Effector memory CD4-positive, alpha-beta T cell (primary cell): ENCODE data around the gene ERN2.
A peak's percentile ranks its signal among the peaks of the same experiment; 100 is the strongest.

ENCODE experiments used
- DNase-seq, 3 donors: peaks; one replicate each; pipeline ENCODE4 v3.0.0-alpha.2; 2020
- H3K27ac ChIP-seq: 2 replicates; pipeline ENCODE4 v1.7.0; 2013; ENCODE audit warnings: mild to moderate bottlenecking, low read length, moderate library complexity; ENCODE audit not compliant: insufficient read depth, poor library complexity, severe bottlenecking
- H3K27me3 ChIP-seq: replicated peaks from 2 replicates; pipeline ENCODE4 v1.7.0; 2013; ENCODE audit warnings: mild to moderate bottlenecking, low read length; ENCODE audit not compliant: insufficient read depth, control insufficient read depth, poor library complexity, severe bottlenecking
- H3K36me3 ChIP-seq: 2 replicates; pipeline ENCODE4 v1.7.0; 2013; ENCODE audit warnings: mild to moderate bottlenecking, low read length, moderate library complexity; ENCODE audit not compliant: control insufficient read depth, insufficient read depth
- H3K4me1 ChIP-seq: 2 replicates; pipeline ENCODE4 v1.7.0; 2013; ENCODE audit warnings: low read length, mild to moderate bottlenecking; ENCODE audit not compliant: control insufficient read depth, insufficient read depth, poor library complexity, severe bottlenecking
- H3K4me3 ChIP-seq: 2 replicates; pipeline ENCODE4 v1.7.0; 2013; ENCODE audit warnings: low read length, low read depth, mild to moderate bottlenecking; ENCODE audit not compliant: insufficient read depth, poor library complexity, severe bottlenecking
- H3K9me3 ChIP-seq: 2 replicates; pipeline ENCODE4 v1.7.0; 2013; ENCODE audit warnings: mild to moderate bottlenecking, low read length, moderate library complexity; ENCODE audit not compliant: control insufficient read depth

ERN2 gene

DNA sequence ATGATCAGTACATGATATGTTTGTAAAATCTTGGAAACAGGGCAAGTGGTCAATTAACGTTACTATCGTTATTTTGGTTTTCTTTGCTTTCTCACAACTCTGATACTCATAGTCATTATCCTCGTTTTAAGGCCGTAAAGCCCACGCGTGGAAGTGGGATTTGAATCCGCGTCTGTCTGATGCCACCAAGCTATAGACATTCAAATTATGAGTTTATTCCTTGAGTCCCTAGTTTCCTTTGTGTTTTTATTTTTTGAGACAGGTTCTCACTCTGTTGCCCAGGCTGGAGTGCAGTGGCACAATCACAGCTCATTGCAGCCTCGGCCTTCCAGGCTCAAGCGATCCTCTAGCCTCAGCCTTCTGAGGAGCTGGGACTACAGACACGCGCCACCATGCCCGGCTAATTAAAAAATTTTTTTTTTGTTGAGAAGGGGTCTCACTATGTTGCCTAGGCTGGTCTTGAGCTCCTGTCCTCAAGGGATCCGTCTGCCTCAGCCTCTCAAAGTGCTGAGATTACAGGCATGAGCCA lies 70.7 kb downstream of the ERN2 start:
- no peaks in the 10 kb centered on the region for H3K9me3 ChIP-seq
- H3K4me1 ChIP-seq: peaks cover 7% of the 10 kb centered on the region
- H3K27ac ChIP-seq: no peak overlapping the region
- H3K4me3 ChIP-seq: peak overlapping the region; percentile 91
- peaks cover 8% of the 10 kb centered on the region for H3K36me3 ChIP-seq
- H3K27me3 ChIP-seq: no peaks in the 10 kb centered on the region
- DNase-seq: no peak

DNA sequence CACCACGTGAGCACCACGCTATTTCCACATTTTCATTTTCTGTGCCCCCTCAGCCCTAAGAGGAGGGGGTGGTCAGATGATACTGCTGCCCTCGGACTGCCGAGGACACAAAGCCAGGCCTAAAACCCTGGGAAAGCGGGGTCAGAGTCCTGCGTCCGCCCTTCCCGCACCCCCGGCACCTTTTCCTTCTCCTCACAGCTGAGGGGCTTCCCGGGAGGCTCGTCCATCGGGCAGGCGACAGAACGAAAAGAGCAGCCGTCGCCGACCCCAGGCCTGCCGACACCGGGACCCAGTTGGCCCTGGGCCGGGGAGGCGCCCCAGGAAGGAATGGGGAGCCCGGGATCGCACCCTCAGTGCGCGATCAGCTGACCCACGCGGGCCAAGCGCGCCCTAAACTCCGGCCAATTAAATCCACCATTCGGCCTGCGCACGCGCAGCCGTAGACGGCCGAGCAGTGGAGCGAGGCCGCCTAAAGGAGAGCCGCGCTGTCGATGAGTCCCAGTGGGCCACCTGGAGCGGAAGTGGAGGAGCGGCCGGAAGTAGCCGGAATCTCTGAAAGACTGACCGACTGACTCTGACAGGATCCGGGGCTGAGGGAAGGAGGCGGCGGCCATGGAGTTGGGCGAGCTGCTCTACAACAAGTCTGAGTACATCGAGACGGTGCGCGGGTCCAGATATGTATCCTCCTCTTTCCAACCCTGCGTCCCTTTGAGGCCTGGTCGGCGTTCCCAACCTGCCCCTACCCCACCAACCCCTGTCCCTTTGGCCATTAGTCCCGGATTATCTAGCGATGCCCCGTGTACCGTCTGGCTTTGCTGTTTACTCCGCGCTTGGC lies 71.9 kb downstream of the ERN2 start, which contains the start of the genes DCTN5 and PALB2:
Gene DCTN5, plus strand, starts transcription at position 536 of the 835 bp plus-strand sequence. Its CDS starts 77 bp downstream, at position 613.
Gene PALB2, minus strand, starts transcription at position 380 of the 835 bp plus-strand sequence. Its CDS starts 153 bp downstream, at position 227.
- no peaks in the 10 kb centered on the region for H3K27me3 ChIP-seq
- peak within 1 kb of the TSS; percentile 80 for H3K27ac ChIP-seq
- peaks cover 8% of the 10 kb centered on the region for H3K36me3 ChIP-seq
- peak within 1 kb of the TSS; percentile 91 for H3K4me3 ChIP-seq
- H3K9me3 ChIP-seq: no peaks in the 10 kb centered on the region
- peak; percentile 76 to 81 (median 77) for DNase-seq
- H3K4me1 ChIP-seq: peaks cover 7% of the 10 kb centered on the region

- Histone ChIP-seq H3K9me3 (no peaks in the 10 kb centered on the region), H3K27me3 (no peaks in the 10 kb centered on the region), H3K36me3 (peaks cover 6% of the 10 kb centered on the region), H3K4me3 (peak overlapping the region; percentile 91), H3K4me1 (peaks cover 7% of the 10 kb centered on the region), H3K27ac (peak overlapping the region; percentile 80)
- DNase-seq: no peak
These were observed 72.4 kb downstream of the ERN2 start for GRCh38 chr16:23640615-23640930.
